SK-N-MC (cell line): Measurements from ENCODE around the gene AGBL1.

Source experiments
- EZH2 ChIP-seq: fragments of 200-600 bp; sonication (generic); IDR thresholded peaks from one replicate; pipeline ENCODE4 v1.6.1; 2017; ENCODE audit warnings: antibody characterized with exemption
- FOXP2 ChIP-seq: optimal IDR thresholded peaks from 2 replicates; pipeline ENCODE3; 2011; ENCODE audit warnings: mild to moderate bottlenecking, moderate library complexity; ENCODE audit not compliant: insufficient read depth; ENCODE audit errors: extremely low read length, control extremely low read depth
- POLR2AphosphoS5 ChIP-seq: IDR thresholded peaks from 2 replicates; pipeline ENCODE4 v1.6.1; 2012; ENCODE audit warnings: mild to moderate bottlenecking, low read depth, low read length, borderline replicate concordance

- TF ChIP-seq EZH2 (no peak), FOXP2 (no peak), POLR2AphosphoS5 (no peak)
Measured at GRCh38 chr15:86876387-86876944, 796.8 kb downstream of the AGBL1 start.
